SKM-1 (cell line): ENCODE data around the gene MCF2L2.
A peak's percentile ranks its signal among the peaks of the same experiment; 100 is the strongest.
"Not testable (repeated sequence)": the region's sequence is repeated elsewhere in the genome, so short reads cannot be mapped to it uniquely, and the experiment has no call there.

ENCODE experiments used
- DNase-seq: peaks from one replicate; lab custom pipeline; 2025; ENCODE audit not compliant: unreplicated experiment; lab: John Stamatoyannopoulos, UW

The MCF2L2 gene

DNA sequence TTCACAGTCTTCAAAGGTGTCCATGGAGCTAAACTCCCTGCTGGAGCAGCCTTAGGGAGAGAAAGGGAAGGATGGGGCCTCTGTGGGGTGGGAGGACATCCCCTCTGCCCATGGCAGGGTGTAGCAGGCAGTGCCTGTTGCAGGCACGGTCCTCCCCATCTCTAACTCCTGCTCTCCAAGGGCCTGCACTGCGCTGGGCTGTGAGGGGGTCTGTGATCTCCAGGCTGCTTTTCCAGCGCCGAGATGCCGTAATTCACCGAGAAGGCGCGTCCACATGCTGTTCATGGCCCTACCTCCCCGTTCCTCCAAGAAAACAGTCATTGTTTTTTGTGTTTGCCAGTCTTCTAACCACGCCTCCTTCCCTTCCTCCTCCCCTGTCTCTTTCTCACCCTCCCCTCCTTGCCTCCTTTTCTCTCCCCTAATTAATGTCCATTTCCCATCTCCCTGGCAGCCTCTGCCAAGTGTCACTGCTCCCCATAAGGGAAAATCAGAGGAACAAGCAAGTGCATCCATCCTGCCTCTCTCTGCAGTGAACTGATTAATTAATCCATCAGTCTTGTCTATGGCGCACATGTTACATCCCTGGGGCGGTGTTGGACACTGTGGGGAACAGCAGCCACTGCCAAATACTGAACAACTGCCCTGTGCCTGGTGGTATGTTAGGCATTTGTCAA lies 248.2 kb downstream of the MCF2L2 start:
- DNase-seq = no peak

DNA sequence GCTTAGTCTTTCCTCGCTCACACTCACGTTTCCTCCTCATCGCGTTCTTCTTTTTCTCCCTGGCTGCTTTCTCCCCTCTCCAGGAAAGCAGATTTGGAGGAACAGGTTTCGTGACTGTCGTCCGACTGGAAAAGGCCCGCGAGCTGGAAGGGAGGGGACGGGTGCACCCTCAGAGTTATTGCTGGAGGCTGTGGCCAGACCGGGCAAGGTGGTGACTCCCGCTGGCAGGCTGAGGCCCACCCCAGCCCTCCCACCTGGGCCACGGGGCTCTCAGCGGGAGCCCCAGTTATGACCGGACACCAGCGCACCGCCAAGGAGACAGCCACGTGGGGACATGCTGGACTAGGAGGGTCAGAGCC lies 248.9 kb downstream of the MCF2L2 start:
- DNase-seq = not testable (repeated sequence)

DNA sequence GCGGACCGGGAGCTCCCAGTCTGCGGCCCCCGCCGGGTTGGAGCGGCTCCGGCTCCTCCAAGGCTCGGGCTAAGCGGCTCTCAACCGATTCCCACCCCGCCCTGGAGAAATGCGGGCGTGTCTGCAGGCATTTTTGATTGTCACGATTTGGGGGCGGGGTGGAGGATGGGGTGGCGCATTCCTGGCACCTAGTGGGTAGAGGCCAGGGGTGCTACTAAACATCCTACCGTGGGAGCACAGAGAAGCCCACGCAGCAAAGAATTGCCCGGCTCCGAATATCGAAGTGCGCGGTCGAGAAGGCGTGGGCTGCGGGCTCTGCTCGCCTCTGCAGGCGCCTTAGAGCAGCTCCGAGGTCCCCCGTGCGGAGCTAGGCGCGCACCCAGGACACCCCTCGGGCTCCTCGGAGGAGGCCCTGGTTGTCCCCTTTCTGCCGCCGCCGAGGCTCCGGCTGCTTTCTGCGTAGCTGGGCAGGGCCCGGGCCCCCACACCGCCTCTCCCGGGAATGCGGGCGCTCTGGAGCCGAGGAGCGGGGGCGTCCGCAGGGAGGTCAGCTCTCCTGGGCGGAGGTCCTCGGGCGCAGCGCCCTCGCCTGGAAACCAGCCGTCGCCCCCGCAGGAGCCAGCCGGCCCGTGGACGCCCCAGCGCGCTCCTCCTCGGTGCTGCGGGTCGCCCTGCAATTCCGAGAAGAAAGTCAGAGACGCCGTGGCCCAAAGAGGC lies 249.4 kb downstream of the MCF2L2 start:
- no peak for DNase-seq

DNA sequence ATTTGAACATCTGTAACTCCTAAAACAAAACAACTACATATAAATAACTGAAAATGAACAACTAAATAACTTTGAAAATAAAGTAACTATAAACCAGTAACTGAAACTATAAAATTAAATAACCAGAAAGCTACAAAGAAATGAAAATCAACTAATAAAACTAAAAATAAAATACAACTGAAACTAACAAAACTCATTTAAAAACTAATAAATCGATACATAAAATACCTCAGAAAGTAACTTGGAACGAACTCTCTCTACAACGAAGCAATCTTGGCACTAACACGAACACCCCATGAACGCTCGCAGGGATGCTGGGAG lies 249.9 kb downstream of the MCF2L2 start:
- DNase-seq = no peak

DNA sequence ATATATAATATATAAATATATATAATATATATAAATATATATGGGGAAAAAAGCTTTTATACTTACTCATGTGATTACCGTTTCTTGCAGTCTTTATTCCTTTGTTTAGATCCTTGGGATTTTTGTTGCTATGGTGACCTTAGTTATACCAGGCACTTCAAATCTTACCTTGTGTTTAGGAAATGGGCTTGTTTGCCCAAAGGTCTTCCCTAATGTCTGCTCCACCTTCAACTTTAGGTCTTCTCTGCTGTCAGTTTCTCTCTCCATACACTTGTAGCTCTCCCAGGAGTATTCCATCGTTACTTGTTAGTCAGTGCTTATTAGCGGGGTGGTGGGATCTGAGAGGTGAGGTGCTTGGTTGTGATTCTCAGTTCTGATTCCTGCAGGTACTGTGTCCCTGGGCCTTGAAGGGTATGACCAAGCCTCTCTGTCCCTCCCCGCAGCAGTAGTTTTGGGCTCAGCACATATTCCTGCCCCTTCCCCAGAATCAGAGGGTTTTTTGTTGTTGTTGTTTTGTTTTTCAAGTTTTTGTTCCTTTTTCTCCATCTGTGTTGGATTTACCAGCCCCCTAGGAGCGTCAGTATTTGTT lies 256.3 kb downstream of the MCF2L2 start:
- peak; percentile 32 for DNase-seq

DNA sequence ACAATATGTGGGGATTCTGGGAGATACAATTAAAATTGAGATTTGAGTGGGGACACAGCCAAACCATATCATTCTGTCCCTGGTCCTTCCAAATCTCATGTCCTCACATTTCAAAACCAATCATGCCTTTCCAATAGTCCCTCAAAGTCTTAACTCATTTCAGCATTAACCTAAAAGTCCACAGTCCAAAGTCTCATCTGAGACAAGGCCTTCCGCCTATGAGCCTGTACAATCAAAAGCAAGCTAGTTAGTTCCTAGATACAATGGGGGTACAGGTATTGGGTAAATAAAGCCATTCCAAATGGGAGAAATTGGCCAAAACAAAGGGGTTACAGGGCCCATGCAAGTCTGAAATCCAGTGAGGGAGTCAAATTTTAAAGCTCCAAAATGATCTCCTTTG lies 260.4 kb downstream of the MCF2L2 start:
- not testable (repeated sequence) for DNase-seq

DNA sequence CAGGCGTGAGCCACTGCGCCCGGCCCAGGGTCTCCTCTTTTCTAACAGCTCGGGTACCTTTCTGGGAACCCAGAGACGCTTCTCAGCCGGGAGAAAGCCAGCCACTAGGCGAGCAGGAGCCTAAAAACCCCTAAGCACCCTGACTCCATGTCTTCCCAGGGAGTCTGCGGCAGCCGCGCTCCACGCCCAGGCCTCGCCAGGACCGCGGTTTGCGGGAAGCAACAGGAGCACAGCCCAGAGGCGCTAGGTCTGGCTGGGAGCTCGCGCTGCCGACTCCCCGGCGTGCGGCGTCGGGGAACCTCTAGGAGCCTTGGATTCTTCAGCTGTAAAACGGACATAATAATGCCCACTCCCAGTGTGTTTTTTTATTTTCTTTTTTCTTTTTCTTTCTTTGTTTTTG lies 264.9 kb downstream of the MCF2L2 start:
- DNase-seq = no peak

DNA sequence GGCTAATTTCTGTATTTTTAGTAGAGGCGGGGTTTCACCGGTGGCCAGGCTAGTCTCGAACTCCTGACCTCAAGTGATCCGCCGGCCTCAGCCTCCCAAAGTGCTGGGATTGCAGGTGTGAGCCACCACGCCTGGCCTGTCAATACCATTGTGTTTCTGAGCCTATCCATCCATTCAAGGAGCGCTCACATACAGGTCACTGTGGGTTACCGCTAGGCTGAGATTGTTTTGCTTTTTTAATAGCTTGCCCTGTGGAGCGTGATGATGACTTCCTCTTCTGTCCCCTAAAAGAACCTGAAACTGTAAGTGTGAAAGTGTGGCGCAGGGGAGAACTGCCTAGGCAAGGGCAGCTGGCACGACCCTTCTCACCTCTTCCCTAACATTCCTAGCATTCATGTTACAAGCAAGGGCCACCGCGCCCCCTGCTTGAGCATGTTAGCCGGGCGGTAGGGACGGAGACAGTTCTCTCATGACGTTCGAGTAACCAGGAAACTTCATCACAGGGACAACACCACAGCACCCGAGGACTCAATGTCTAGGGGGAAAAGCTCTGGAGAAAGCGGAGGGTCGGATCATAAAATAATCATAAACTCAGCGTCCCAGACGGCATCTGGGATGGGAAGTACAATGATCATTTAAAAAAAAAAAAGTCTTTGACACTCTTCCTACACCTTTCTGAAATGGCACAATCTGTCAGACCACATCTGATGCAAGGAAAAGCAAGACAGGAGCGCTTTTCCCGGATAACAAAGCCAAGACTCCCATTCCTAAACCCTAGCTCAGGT lies 266.7 kb downstream of the MCF2L2 start:
- no peak for DNase-seq

DNA sequence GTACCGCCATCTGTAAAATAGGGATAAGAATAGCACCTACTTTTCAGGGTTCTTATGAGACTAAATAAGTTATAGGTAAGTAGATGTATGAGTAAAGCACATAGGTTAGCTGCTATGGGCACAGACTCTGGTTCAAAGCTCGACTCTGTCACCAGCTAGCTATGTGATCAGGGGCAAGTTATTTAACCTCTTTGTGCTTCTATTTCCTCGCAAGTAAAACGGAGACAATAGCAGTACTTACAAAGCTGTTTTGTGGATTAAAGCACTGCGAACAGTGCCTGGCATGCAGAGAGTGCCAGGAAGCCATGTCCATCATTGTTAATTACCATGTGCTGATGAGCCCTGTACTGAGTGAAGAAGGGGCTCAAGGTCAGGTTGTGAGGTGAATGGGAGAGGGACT lies 267.8 kb downstream of the MCF2L2 start:
- no peak for DNase-seq

DNA sequence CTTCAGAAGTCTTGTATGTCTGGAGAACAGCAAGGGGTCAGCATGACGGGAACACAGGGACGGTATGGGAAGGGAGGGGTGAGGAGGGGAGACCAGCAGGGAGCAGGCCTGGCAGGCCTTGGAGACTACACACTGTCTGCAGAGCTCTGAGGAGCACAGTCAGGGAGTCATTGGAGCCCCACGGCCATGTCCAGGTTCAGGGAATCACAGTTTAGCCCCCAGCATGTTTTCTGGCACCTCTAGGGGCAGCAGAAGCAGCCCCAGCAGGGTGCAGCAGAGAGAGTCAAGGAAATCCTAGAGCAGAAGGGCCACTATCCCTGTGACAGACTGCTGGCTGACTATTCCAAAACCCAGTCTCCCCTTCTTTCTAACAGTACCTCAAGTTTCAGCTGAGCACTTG lies 269.1 kb downstream of the MCF2L2 start:
- no peak for DNase-seq

DNA sequence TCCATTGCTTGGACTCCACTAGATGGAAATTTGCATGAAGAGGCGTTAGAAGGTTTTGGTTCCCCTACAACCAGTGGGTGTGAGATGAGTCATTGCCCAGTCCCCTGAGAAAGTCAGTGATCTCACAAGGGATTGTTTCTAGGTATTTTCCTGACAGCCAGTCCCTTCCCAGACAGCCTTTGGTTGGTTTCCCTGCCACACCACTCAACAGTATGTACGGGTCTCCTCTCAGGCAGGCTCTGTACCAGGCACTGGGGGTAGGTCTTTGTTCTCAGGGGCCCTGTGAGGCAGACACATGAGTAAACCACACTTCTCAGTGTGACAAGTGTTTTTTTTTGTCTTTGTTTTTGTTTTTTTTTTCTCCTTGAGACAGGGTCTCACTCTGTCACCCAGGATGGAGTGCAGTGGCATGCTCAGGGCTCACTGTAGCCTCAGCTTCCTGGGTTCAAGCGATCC lies 269.8 kb downstream of the MCF2L2 start:
- DNase-seq = no peak

DNA sequence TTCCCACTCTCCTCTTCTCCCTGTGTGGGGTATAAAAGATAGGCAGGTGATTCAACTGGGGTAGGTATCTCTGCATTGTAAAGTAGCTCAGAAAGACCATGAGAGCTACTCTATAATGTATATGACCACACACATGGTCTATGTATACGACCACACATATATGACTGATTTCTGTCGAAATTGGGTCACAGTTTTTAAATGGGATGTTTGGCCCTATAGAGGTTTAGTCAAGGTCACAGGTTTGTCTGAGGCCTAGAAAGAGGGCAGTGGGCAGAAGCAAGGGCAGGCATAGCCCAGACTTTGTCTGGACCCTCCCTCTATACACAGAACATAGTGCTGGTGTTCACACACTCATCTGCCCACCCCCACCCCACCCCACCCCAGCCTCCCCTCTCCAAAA lies 270.3 kb downstream of the MCF2L2 start:
- DNase-seq = no peak

DNA sequence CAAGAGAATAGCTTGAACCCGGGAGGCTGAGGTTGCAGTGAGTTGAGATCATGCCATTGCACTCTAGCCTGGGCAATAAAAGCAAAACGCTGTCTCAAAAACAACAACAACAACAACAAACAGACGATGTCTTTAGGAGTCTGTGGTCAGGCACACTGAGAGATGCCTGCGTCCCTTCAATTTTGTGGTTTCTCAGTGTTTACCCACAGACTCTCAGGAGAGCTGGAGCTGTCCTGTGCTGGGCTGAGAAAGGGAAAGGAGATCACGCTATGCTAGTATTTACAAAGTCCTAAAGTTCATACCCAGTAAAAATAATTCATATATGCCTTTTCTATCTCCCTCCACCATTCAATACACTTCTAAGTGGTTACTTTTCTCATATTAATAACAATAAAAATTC lies 272.2 kb downstream of the MCF2L2 start:
- no peak for DNase-seq

DNA sequence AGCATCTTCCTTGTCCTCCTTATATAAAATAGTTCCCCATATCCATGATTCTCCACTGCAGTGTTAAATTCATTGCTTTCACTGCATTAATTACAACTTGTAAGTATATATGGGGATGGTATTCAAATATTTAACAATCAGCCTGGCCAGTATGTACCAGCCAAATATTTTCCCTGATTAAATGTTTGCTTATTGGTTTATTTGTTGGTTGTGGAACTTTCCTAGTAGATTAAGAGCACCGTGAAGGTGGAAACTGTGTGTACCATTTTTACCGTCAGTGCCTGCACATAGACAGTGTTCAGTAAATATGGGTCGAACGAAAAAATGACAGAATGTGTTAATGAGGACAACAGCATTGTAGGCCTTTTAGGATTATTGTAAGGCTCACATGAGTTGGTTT lies 272.9 kb downstream of the MCF2L2 start:
- DNase-seq = no peak

DNA sequence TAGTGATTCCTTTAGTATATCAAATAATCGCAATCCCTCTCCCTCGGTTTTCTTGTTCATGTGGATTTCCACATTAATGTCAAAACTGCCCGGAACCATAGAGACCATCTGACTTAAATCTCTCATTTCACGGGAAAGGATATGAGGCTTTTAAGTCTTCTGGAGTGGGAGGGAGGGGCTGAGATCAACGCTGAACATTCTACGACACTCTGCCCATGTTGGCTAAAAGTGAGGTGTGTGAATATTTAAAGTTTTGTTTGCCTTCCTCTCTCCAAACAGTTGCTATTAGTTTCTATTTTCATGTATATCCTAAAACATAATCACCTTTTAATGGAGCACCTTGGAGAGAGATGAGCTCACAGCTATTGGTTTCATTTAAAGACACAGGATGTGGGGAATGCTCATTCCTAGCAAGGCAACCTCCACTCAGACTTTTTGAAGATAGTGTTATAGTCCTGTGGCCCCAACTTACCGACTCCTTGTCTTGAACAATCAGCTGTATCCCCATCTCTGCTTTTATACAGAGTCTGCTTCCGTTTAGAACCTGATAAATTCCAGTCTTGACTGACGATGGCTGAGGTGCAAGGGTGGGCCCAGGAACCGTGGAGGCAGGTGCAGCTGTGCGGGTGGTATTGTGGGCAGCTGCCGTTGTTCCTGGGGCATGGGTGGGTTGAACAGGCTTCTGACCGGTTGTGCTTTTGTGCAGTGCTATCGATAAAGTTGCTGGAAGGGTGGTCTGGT lies 275.0 kb downstream of the MCF2L2 start:
- no peak for DNase-seq

DNA sequence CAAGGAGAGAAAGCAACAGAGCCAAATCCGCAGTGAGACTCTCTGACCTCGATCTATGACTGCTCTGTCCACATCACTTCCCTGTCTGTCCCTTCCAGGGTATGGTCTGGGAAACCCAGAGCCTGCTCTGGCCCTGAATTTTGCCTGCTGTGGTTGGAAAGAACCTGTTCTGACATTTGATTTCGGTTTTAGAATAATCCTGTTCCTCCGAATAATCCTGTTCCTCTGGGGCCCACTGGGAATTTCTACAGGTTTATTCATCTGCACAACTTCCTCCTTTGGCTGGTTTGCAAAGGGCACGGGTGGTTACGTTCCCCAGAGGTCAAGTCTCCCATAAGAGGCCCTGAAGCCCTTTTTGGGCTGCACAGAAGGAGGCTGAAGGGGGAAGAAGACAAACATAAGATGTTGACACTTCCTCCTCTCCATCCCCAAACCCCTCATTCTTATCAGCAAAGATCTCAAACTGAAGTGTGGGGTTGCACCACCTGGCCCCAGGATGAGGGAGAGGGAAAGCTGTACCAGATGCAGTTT lies 276.5 kb downstream of the MCF2L2 start:
- peak; percentile 78 for DNase-seq

DNA sequence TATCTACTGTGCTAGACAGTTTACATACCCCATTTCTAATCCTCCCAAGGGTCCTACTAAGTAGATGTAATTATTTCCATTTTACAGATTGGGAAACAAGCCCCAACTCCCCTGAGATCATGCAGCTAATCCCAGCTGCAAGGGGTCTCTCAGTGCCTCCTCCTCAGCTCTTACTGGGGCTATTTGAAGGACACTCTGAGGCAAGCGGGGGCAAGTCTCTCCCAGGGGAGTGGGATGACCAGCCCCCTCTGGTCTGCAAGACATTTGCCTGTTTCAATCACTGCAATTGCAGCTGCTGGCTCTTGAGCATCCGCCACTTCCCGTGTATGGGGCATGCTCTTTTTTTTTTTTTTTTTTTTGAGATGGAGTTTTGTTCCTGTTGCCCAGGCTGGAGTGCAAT lies 277.3 kb downstream of the MCF2L2 start:
- DNase-seq = no peak

DNA sequence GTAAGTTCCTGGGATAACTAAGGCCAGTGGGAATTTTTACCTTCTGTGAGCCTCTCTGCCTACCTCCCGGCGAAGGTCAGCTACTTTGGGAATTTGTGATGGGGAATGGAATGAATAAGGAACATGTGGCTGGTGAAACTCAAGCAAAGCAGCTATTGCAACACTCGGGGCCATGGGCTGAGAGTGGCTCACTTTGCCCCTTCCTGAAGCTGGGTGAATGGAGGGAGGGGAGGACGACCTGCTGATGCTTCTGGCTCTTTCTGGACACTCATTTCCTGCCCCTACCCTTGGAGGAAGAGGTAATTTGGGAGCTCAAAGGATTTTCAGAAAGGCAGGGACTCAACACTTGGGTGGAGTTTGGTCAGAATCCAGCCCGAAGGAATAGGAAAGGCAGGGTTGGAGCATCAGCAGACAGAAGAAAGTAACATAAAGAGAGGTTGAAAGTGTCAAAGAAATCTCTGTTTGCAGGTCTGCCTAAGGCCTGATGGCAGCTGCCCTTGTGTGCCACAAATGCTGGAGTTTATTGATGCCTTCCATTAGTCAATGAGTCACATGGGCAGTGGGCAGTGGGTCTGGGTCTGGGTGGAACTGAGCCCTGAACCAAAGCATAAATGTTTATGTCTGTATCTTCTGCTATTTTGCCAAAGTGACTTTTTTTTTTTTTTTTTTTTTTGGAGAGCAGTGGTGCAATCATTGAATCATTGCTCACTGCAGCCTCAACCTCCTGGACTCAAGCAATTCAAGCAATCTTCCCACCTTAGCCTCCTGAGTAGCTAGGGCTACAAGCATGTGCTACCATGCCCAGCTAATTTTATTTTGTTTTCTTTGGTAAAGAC lies 278.3 kb downstream of the MCF2L2 start:
- DNase-seq = peak; percentile 19

DNA sequence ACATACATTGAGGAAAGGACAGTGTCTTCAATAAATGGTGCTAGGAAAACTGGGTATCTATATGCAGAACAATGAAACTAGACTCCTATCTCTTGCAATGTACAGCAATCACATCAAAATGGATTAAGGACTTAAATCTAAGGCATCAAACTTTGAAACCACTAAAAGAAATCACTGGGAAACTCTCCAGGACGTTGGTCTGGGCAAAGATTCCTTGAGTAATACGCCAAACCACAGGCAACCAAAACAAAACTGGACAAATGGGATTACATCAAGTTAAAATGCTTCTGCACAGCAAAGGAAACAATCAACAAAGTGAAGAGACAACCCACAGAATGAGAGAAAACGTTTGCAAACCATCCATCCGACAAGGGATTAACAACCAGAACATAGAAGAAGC lies 280.4 kb downstream of the MCF2L2 start:
- DNase-seq = no peak

DNA sequence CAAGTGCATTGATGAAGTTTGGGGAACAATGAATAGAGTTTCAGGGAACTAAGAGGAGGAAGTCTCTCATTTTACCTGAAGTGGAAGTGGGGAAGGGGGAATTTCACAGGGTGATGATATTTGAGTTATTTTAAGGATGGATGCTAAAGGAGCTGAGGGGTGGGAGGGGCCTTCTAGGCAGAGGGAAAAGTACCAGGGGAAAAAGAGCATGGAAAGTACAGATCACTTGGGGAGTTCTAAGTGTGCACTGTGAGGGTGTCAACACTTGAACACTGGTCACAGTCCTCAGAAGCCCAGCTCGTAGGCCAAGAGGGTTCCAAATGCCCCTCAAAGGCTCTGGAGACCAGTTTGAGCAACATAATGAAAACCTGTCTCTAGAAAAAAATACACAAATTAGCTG lies 284.1 kb downstream of the MCF2L2 start:
- DNase-seq = no peak
